SU-DHL-6 (cell line): Measurements from ENCODE around the gene BGLAP.

Experiments used
- CTCF ChIP-seq: fragments of 200-600 bp; sonication (generic); IDR thresholded peaks from one replicate; pipeline ENCODE4 v1.5.1; 2017; ENCODE audit warnings: antibody characterized with exemption, mild to moderate bottlenecking, low read length, moderate library complexity; ENCODE audit not compliant: insufficient read depth, poor library complexity, severe bottlenecking
- EZH2phosphoT487 ChIP-seq: fragments of 200-600 bp; sonication (generic), shearing (Covaris generic); conservative IDR thresholded peaks from 2 replicates; pipeline ENCODE4 v1.6.1; 2018; ENCODE audit warnings: mild to moderate bottlenecking, antibody characterized with exemption, low read length, moderate library complexity, mixed read lengths

- TF ChIP-seq CTCF = no peak
- no peak for TF ChIP-seq EZH2phosphoT487
These were observed 46.1 kb upstream of the BGLAP start for GRCh38 chr1:156195853-156196252.
